ENCODE data around the gene SH3RF3. TPM values are rescaled to one million over a fixed set of nuclear protein-coding genes. Genes with fewer than 3 reads are reported as not detected.

The SH3RF3 gene
- total RNA-seq, 2 donors from 2014 or later: 1.4 to 17.0 TPM

DNA sequence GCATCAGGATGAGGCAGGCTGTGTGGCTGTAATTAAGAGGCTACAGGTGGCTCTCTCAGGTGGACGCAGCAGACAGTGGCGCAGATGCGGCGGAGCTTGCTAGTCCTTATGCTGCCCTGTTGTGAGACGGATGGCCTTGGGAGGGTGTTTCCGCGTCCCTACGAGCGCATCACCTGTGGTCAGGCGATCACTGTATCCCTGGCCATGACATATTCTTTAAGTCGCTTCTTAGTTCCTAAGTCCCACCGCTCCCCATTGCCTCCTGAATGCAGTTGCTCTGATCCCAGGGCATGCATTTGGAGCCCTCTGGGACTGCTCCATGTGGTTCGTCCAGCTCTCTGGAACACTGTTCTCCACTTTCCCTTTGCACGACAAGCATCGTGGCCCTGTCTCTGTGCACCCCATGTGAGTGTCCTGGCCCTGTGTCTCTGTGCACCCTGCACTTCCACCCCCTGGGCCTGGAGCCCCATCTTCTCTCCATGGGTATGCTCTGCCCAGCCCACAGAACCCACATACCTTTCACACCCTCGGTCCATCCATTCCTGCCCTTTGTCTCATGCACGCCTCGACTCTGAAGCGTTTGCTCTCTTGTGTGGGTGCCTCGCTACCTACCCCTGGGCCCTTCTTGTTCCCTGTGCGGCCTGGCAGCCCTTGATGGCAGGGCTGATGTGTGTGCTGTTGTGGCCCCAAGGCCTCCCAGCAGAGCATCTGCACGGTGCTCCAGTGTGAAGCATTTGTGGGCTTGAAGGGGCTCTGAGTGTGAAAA, 74.4 kb downstream of the SH3RF3 start:
- intact Hi-C loops (cut with DNase I): no loop called here
- no peak overlapping the region for H3K27ac ChIP-seq
- no peaks in the 10 kb centered on the region for H3K4me1 ChIP-seq (replicated peaks)
- no peak for TF ChIP-seq POLR2AphosphoS5 (IDR thresholded peaks at IDR 0.05)
- TF ChIP-seq, protein P1, sequence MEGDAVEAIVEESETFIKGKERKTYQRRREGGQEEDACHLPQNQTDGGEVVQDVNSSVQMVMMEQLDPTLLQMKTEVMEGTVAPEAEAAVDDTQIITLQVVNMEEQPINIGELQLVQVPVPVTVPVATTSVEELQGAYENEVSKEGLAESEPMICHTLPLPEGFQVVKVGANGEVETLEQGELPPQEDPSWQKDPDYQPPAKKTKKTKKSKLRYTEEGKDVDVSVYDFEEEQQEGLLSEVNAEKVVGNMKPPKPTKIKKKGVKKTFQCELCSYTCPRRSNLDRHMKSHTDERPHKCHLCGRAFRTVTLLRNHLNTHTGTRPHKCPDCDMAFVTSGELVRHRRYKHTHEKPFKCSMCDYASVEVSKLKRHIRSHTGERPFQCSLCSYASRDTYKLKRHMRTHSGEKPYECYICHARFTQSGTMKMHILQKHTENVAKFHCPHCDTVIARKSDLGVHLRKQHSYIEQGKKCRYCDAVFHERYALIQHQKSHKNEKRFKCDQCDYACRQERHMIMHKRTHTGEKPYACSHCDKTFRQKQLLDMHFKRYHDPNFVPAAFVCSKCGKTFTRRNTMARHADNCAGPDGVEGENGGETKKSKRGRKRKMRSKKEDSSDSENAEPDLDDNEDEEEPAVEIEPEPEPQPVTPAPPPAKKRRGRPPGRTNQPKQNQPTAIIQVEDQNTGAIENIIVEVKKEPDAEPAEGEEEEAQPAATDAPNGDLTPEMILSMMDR (IDR thresholded peaks at IDR 0.05): no peak
- no peak for TF ChIP-seq POLR2A (IDR thresholded peaks at IDR 0.05)
- WGBS: 93% methylated on average over 22 of the region's 22 CpGs
- H3K9me3 ChIP-seq: no peaks in the 10 kb centered on the region
- no peaks in the 10 kb centered on the region for H3K36me3 ChIP-seq
- no peak overlapping the region for H3K4me3 ChIP-seq
- no peaks in the 10 kb centered on the region for H3K27me3 ChIP-seq (replicated peaks; ENCODE audit: insufficient read depth)
- DNase-seq (ENCODE audit: low spot score): no peak

DNA sequence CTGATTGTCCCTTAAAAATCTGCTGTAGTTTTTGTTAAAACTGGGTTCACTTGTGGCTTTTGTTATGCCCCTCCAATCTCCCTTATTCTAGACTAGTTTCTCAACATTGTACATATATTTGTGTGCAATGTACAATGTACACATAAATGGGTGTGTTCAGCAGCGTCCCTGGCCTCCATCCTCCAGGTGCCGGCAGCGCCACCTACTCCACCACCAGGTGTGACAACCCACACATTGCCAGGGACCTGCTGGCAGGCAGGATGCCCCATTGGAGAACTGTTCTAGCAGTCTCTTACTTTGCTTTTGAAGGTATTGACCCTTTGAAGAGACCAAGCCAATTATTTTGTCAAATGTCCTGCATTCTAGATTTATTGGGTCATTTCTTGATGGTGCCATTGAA, 75.4 kb downstream of the SH3RF3 start:
- Histone ChIP-seq H3K9me3 (no peaks in the 10 kb centered on the region), H3K36me3 (no peaks in the 10 kb centered on the region), H3K4me3 (no peak overlapping the region), H3K4me1 (replicated peaks) (no peaks in the 10 kb centered on the region), H3K27ac (no peak overlapping the region), H3K27me3 (replicated peaks; ENCODE audit: insufficient read depth) (no peaks in the 10 kb centered on the region)
- WGBS: 93% methylated on average over 3 of the region's 3 CpGs
- intact Hi-C loops (cut with DNase I): no loop called here
- TF ChIP-seq, protein P1 (IDR thresholded peaks at IDR 0.05): no peak
- TF ChIP-seq POLR2A (IDR thresholded peaks at IDR 0.05): no peak
- no peak for DNase-seq (ENCODE audit: low spot score)

DNA sequence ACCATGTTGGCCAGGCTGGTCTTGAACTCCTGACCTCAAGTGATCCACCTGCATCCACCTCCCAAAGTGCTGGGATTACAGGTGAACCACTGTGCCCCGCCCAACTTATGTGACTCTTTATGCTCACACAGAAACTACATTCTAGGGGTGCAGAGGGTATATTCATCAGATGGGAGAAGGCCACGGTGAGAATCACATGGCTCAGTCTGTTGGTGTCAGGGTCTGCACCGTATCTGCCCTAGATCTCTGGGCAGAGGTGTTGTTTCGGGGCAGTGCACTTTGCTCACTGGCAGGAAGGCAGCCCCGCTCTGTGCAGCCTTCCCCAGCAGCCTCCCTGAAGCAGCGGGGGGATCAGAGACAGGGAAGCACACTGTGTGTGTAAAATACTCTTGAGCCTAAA, 76.4 kb downstream of the SH3RF3 start:
- WGBS: 88% methylated on average over 6 of the region's 6 CpGs
- no peaks in the 10 kb centered on the region for H3K36me3 ChIP-seq
- no peaks in the 10 kb centered on the region for H3K9me3 ChIP-seq
- intact Hi-C loops (cut with DNase I): no loop called here
- DNase-seq (ENCODE audit: low spot score): no peak
- TF ChIP-seq POLR2A (IDR thresholded peaks at IDR 0.05) (no peak), POLR2AphosphoS5 (IDR thresholded peaks at IDR 0.05) (no peak)
- TF ChIP-seq, protein P1 (IDR thresholded peaks at IDR 0.05): no peak
- no peak overlapping the region for H3K27ac ChIP-seq
- H3K4me1 ChIP-seq (replicated peaks): no peaks in the 10 kb centered on the region
- H3K27me3 ChIP-seq (replicated peaks; ENCODE audit: insufficient read depth): no peaks in the 10 kb centered on the region
- H3K4me3 ChIP-seq: no peak overlapping the region

DNA sequence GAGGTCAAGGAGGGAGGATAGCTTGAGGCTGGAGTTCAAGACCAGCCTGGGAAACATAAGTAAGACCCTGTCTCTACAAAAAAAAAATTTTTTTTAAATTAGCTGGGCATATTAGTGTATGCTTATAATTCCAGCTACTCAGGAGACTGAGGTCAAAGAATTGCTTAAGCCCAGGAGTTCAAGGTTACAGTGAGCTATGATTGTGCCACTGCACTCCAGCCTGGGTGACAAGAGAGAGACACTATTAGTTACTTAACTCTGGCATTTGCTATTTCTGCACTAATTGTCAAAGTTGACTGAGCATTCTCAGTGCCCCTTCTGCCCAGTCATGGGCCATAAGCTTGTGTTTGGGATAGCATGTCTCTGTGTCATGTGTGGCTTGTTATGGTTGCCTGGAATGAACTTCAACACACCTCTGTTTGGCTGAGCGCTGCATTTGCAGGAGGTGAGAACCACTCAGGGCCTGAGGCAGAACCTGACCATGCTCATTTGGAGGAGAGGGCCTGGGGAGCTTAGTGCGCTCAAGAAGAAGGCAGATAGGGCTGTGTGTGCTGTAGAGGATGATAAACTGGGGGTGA, 77.7 kb downstream of the SH3RF3 start:
- TF ChIP-seq POLR2A (IDR thresholded peaks at IDR 0.05) (no peak), POLR2AphosphoS5 (IDR thresholded peaks at IDR 0.05) (no peak)
- TF ChIP-seq, protein P1 (IDR thresholded peaks at IDR 0.05): no peak
- no peaks in the 10 kb centered on the region for H3K4me1 ChIP-seq (replicated peaks)
- no peaks in the 10 kb centered on the region for H3K9me3 ChIP-seq
- no peaks in the 10 kb centered on the region for H3K27me3 ChIP-seq (replicated peaks; ENCODE audit: insufficient read depth)
- no peak overlapping the region for H3K27ac ChIP-seq
- DNase-seq (ENCODE audit: low spot score): no peak
- H3K4me3 ChIP-seq: no peak overlapping the region
- H3K36me3 ChIP-seq: no peaks in the 10 kb centered on the region
- intact Hi-C loops (cut with DNase I): no loop called here
- WGBS: 98% methylated on average over 2 of the region's 2 CpGs

DNA sequence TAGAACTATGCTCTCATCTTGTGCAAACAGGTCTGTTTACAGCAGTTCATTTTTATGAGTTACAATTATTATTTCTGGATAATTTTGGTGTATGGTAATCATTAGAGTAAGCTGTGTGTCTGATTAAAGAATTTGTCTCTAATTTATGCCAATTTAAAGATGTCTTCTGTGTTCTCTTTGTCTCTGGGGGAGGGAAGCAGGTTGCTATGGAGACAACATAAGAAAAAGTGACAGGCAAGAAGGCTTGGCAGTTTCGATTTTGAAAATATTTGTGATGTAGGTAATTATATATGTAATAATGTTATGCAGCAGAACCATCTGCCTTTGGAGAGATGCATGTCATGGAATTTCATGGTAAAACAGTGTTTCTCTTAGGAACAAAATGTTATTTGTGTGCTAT, 78.2 kb downstream of the SH3RF3 start:
- no peaks in the 10 kb centered on the region for H3K27me3 ChIP-seq (replicated peaks; ENCODE audit: insufficient read depth)
- H3K27ac ChIP-seq: no peak overlapping the region
- WGBS: 61% methylated on average over 1 of the region's 1 CpG
- H3K36me3 ChIP-seq: no peaks in the 10 kb centered on the region
- intact Hi-C loops (cut with DNase I): no loop called here
- H3K4me3 ChIP-seq: no peak overlapping the region
- no peak for DNase-seq (ENCODE audit: low spot score)
- H3K4me1 ChIP-seq (replicated peaks): no peaks in the 10 kb centered on the region
- no peak for TF ChIP-seq POLR2AphosphoS5 (IDR thresholded peaks at IDR 0.05)
- TF ChIP-seq, protein P1 (IDR thresholded peaks at IDR 0.05): no peak
- no peak for TF ChIP-seq POLR2A (IDR thresholded peaks at IDR 0.05)
- no peaks in the 10 kb centered on the region for H3K9me3 ChIP-seq
